Left lung (tissue), 10 donors: ENCODE data around the gene APOA1. TPM values are rescaled to one million over a fixed set of nuclear protein-coding genes. Genes with fewer than 3 reads are reported as not detected.

Experiments
- ATAC-seq: fragments of 200-7000 bp; cut with Tn5 transposase; one replicate; pipeline ENCODE4 v1.9.1; 2020; ENCODE audit warnings: moderate library complexity
- DNase-seq, 4 donors: peaks; one replicate each; pipeline ENCODE4 v3.0.0-alpha.2; 2013 to 2020
- H3K27ac ChIP-seq, 2 donors: fragments of 200-600 bp; sonication (generic) in 1 of 2; one replicate each; pipeline versions ENCODE4 v1.5.0 to v1.8.0; 2020 to 2021
- H3K27me3 ChIP-seq, 2 donors: fragments of 200-600 bp; sonication (generic) in 1 of 2; one replicate each; pipeline versions ENCODE4 v1.5.0 to v1.8.0; 2020 to 2021
- H3K36me3 ChIP-seq, 2 donors: fragments of 200-600 bp; sonication (generic) in 1 of 2; one replicate each; pipeline versions ENCODE4 v1.5.0 to v1.8.0; 2020 to 2021
- H3K4me1 ChIP-seq, 2 donors: fragments of 200-600 bp; one replicate each; pipeline ENCODE4 v1.8.0; 2021
- H3K4me3 ChIP-seq, 2 donors: fragments of 200-600 bp; sonication (generic) in 1 of 2; one replicate each; pipeline versions ENCODE4 v1.5.0 to v1.8.0; 2020 to 2021; ENCODE audit warnings: mild to moderate bottlenecking in 1 of 2
- H3K9me3 ChIP-seq, 2 donors: fragments of 200-600 bp; sonication (generic) in 1 of 2; one replicate each; pipeline versions ENCODE4 v1.5.0 to v1.8.0; 2020 to 2021
- CTCF ChIP-seq, 2 donors: fragments of 200-600 bp; sonication (generic) in 1 of 2; IDR thresholded peaks; one replicate each; pipeline versions ENCODE4 v1.5.0 to v1.8.0; 2021; ENCODE audit warnings: antibody characterized with exemption in 2 of 2
- intact Hi-C, 2 donors: fragments of 100-400 bp; cut with DNase I; formaldehyde crosslinking; loops; one replicate each; pipeline versions ENCODE4 v1.11.2 to v1.14.2; 2022
- polyA plus RNA-seq, 6 donors: library from polyadenylated mRNA; unstranded; fragments of 120-200 nt; gene quantifications; one replicate each; pipeline ENCODE4 v1.2.1, GENCODE V29; 2013; ENCODE audit not compliant: insufficient read length in 6 of 6
- total RNA-seq, 2 donors: library from RNA; stranded (reverse); fragmentation: NEBNext Ultra II Directional; extraction: Animal tissue kit (Norgen Biotek cat#: 25700); gene quantifications; one replicate each; pipeline ENCODE4 v1.2.1, GENCODE V29; 2021
- donor health status: DM: no; HTN: yes; CAD: no.
- donor health status: DM: no; HTN: no; CAD: no.

The APOA1 gene
- total and polyA plus RNA-seq, 8 donors = 0.50 to 13.4 (median 4.7) TPM

- intact Hi-C loops = no loop called here
- Histone ChIP-seq H3K4me3 (no peak overlapping the region), H3K27me3 (no peaks in the 10 kb centered on the region), H3K27ac (no peak overlapping the region), H3K4me1 (peaks cover 17 to 43% of the 10 kb centered on the region in 2 donors), H3K36me3 (peaks cover 0 to 50% of the 10 kb centered on the region in 2 donors), H3K9me3 (no peaks in the 10 kb centered on the region)
- no peak for ATAC-seq
- DNase-seq = no peak
- no peak for TF ChIP-seq CTCF (IDR thresholded peaks at IDR 0.05)
Observed at GRCh38 chr11:116849486-116849885, 12.1 kb upstream of the APOA1 start.

- DNase-seq = no peak
- Histone ChIP-seq H3K4me3 (no peak overlapping the region), H3K27ac (no peak overlapping the region), H3K36me3 (peaks cover 0 to 51% of the 10 kb centered on the region in 2 donors), H3K27me3 (no peaks in the 10 kb centered on the region), H3K4me1 (peaks cover 17 to 38% of the 10 kb centered on the region in 2 donors), H3K9me3 (no peaks in the 10 kb centered on the region)
- no peak for ATAC-seq
- TF ChIP-seq CTCF (IDR thresholded peaks at IDR 0.05) = no peak
- intact Hi-C loops = no loop called here
Observed at GRCh38 chr11:116849060-116849459, 11.6 kb upstream of the APOA1 start.

GRCh38 chr11:116847612-116848011 is 10.2 kb upstream of the APOA1 start:
- Histone ChIP-seq H3K4me3 (no peak overlapping the region), H3K9me3 (no peaks in the 10 kb centered on the region), H3K27ac (no peak overlapping the region), H3K36me3 (peaks cover 0 to 64% of the 10 kb centered on the region in 2 donors), H3K4me1 (peaks cover 6 to 24% of the 10 kb centered on the region in 2 donors), H3K27me3 (no peaks in the 10 kb centered on the region)
- intact Hi-C loops = no loop called here
- peak in 1 of 4 donors; percentile 54 for DNase-seq
- TF ChIP-seq CTCF (IDR thresholded peaks at IDR 0.05) = no peak
- no peak for ATAC-seq

GRCh38 chr11:116844722-116845121 is 7.3 kb upstream of the APOA1 start:
- Histone ChIP-seq H3K4me1 (no peaks in the 10 kb centered on the region), H3K27me3 (no peaks in the 10 kb centered on the region), H3K27ac (no peak overlapping the region), H3K36me3 (peaks cover 0 to 64% of the 10 kb centered on the region in 2 donors), H3K9me3 (no peaks in the 10 kb centered on the region), H3K4me3 (no peak overlapping the region)
- no peak for ATAC-seq
- DNase-seq = no peak
- intact Hi-C loops = no loop called here
- TF ChIP-seq CTCF (IDR thresholded peaks at IDR 0.05) = no peak

GRCh38 chr11:116843661-116844060 is 6.2 kb upstream of the APOA1 start:
- Histone ChIP-seq H3K27me3 (no peaks in the 10 kb centered on the region), H3K27ac (no peak overlapping the region), H3K36me3 (peaks cover 0 to 55% of the 10 kb centered on the region in 2 donors), H3K9me3 (no peaks in the 10 kb centered on the region), H3K4me3 (no peak overlapping the region), H3K4me1 (no peaks in the 10 kb centered on the region)
- intact Hi-C loops = no loop called here
- DNase-seq = no peak
- no peak for ATAC-seq
- TF ChIP-seq CTCF (IDR thresholded peaks at IDR 0.05) = no peak
